KMS-11 (cell line): ENCODE data around the gene NPEPL1.
A peak's percentile ranks its signal among the peaks of the same experiment; 100 is the strongest.
"Not testable (repeated sequence)": the region's sequence is repeated elsewhere in the genome, so short reads cannot be mapped to it uniquely, and the experiment has no call there.

Experiments used
- H2AFZ ChIP-seq: fragments of 200-600 bp; sonication (generic); 2 replicates; pipeline ENCODE4 v1.6.1; 2016; ENCODE audit warnings: antibody characterized with exemption, mixed run types, low read depth
- H3K27ac ChIP-seq: fragments of 200-600 bp; sonication (generic); 2 replicates; pipeline ENCODE4 v1.6.1; 2016; ENCODE audit warnings: mild to moderate bottlenecking, mixed run types
- H3K27me3 ChIP-seq: fragments of 200-600 bp; sonication (generic); 2 replicates; pipeline ENCODE4 v1.6.1; 2017; ENCODE audit warnings: mild to moderate bottlenecking, low read depth, mixed run types, moderate library complexity; ENCODE audit not compliant: insufficient read depth
- H3K36me3 ChIP-seq: fragments of 200-600 bp; sonication (generic); 2 replicates; pipeline ENCODE4 v1.6.1; 2017; ENCODE audit warnings: mild to moderate bottlenecking, mixed run types; ENCODE audit not compliant: insufficient read depth
- H3K4me1 ChIP-seq: fragments of 200-600 bp; sonication (generic); 2 replicates; pipeline ENCODE4 v1.6.1; 2016; ENCODE audit warnings: mild to moderate bottlenecking, low read depth, mixed run types; ENCODE audit not compliant: poor library complexity, severe bottlenecking
- H3K4me2 ChIP-seq: fragments of 200-600 bp; sonication (generic); 2 replicates; pipeline ENCODE4 v1.7.0; 2016; ENCODE audit warnings: mild to moderate bottlenecking, mixed run types
- H3K4me3 ChIP-seq: fragments of 200-600 bp; sonication (generic); IDR thresholded peaks from 2 replicates; pipeline ENCODE4 v1.6.1; 2017; ENCODE audit warnings: low read depth, low read length, mixed read lengths; ENCODE audit not compliant: insufficient read depth
- H3K79me2 ChIP-seq: fragments of 200-600 bp; sonication (generic); 2 replicates; pipeline ENCODE4 v1.6.1; 2016; ENCODE audit warnings: low read depth, mixed run types; ENCODE audit not compliant: insufficient read depth
- H3K9ac ChIP-seq: fragments of 200-600 bp; sonication (generic); 2 replicates; pipeline ENCODE4 v1.6.1; 2016; ENCODE audit warnings: mild to moderate bottlenecking, mixed run types
- H4K20me1 ChIP-seq: fragments of 200-600 bp; sonication (generic); 2 replicates; pipeline ENCODE4 v1.6.1; 2016; ENCODE audit warnings: mild to moderate bottlenecking, mixed run types; ENCODE audit not compliant: insufficient read depth
- CTCF ChIP-seq: fragments of 200-600 bp; sonication (generic); conservative IDR thresholded peaks from 2 replicates; pipeline ENCODE4 v1.6.1; 2017; ENCODE audit warnings: low read depth, mild to moderate bottlenecking, antibody characterized with exemption, low read length, moderate library complexity, mixed read lengths

NPEPL1 gene, protein sequence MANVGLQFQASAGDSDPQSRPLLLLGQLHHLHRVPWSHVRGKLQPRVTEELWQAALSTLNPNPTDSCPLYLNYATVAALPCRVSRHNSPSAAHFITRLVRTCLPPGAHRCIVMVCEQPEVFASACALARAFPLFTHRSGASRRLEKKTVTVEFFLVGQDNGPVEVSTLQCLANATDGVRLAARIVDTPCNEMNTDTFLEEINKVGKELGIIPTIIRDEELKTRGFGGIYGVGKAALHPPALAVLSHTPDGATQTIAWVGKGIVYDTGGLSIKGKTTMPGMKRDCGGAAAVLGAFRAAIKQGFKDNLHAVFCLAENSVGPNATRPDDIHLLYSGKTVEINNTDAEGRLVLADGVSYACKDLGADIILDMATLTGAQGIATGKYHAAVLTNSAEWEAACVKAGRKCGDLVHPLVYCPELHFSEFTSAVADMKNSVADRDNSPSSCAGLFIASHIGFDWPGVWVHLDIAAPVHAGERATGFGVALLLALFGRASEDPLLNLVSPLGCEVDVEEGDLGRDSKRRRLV

GRCh38 chr20:58692579-58693225, at the start of gene NPEPL1:
NPEPL1 (plus strand) TSS chr20:58692800; CDS start chr20:58692901, 101 bp downstream.
- H3K79me2 ChIP-seq = no peaks in the 10 kb centered on the region
- H3K4me2 ChIP-seq = peak within 1 kb of the TSS; percentile 92
- no peak within 1 kb of the TSS for H3K4me3 ChIP-seq
- TF ChIP-seq CTCF = no peak
- peak within 1 kb of the TSS; percentile 95 for H2AFZ ChIP-seq
- no peak within 1 kb of the TSS for H3K27ac ChIP-seq
- H3K36me3 ChIP-seq = no peaks in the 10 kb centered on the region
- no peaks in the 10 kb centered on the region for H4K20me1 ChIP-seq
- peaks cover 3% of the 10 kb centered on the region for H3K4me1 ChIP-seq
- H3K9ac ChIP-seq = peak within 1 kb of the TSS; percentile 72; the same call in 1 of the 2 replicates
- H3K27me3 ChIP-seq = no peaks in the 10 kb centered on the region

DNA sequence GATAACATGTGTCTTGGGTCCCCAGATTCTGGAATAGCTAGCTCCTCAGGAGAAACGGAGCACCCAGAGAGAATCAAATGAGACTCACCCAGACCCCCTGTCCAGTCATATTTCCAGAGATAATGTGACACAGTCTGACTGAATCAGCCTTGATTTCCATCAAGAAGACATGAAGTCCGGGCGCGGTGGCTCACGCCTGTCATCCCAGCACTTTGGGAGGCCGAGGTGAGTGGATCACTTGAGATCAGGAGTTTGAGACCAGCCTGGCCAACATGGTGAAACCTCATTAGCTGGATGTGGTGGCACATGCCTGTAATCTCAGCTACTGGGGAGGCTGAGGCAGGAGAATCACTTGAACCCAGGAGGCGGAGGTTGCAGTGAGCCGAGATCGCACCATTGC, 49.7 kb upstream of the NPEPL1 start:
- H3K27me3 ChIP-seq = peaks cover 38% of the 10 kb centered on the region
- not testable (repeated sequence) for H2AFZ ChIP-seq, H3K4me2 ChIP-seq, H3K9ac ChIP-seq, H3K4me1 ChIP-seq, H3K36me3 ChIP-seq, H3K4me3 ChIP-seq, H3K27ac ChIP-seq, H4K20me1 ChIP-seq, H3K79me2 ChIP-seq

- TF ChIP-seq CTCF = no peak
- H3K4me2 ChIP-seq = no peak overlapping the region
Measured at GRCh38 chr20:58645412-58645968, 47.1 kb upstream of the NPEPL1 start.

GRCh38 chr20:58646257-58646656, 46.3 kb upstream of the NPEPL1 start:
- H3K4me2 ChIP-seq = no peak overlapping the region

More at GRCh38 chr20:58645412-58645968, 47.1 kb upstream of the NPEPL1 start:
- Histone ChIP-seq H3K9ac (no peak overlapping the region), H3K79me2 (no peaks in the 10 kb centered on the region), H3K27ac (no peak overlapping the region), H3K4me1 (no peaks in the 10 kb centered on the region), H3K27me3 (peaks cover 12% of the 10 kb centered on the region; the same call in 1 of the 2 replicates), H3K4me3 (no peak overlapping the region), H4K20me1 (no peaks in the 10 kb centered on the region), H3K36me3 (no peaks in the 10 kb centered on the region), H2AFZ (no peak overlapping the region)

More at GRCh38 chr20:58646257-58646656, 46.3 kb upstream of the NPEPL1 start:
- TF ChIP-seq CTCF = no peak
- H3K27me3 ChIP-seq = peaks cover 4% of the 10 kb centered on the region; the same call in 1 of the 2 replicates
- H3K4me1 ChIP-seq = no peaks in the 10 kb centered on the region
- H4K20me1 ChIP-seq = no peaks in the 10 kb centered on the region
- no peak overlapping the region for H3K27ac ChIP-seq
- H2AFZ ChIP-seq = no peak overlapping the region
- H3K36me3 ChIP-seq = no peaks in the 10 kb centered on the region
- H3K4me3 ChIP-seq = no peak overlapping the region
- peaks cover 3% of the 10 kb centered on the region for H3K79me2 ChIP-seq
- H3K9ac ChIP-seq = no peak overlapping the region
